Effector memory CD8-positive, alpha-beta T cell (primary cell): ENCODE data around the gene ARHGDIG.
A peak's percentile ranks its signal among the peaks of the same experiment; 100 is the strongest.
"Not testable (repeated sequence)": the region's sequence is repeated elsewhere in the genome, so short reads cannot be mapped to it uniquely, and the experiment has no call there.

Experiments used
- ATAC-seq: fragments of 150-1000 bp; cut with Tn5 transposase; replicated peaks from 2 replicates; pipeline ENCODE4 v1.10.0; 2021; ENCODE audit warnings: mild to moderate bottlenecking, moderate library complexity
- DNase-seq, 3 experiments: peaks; one replicate each; pipeline ENCODE4 v3.0.0; 2021
- H3K27ac Mint-ChIP-seq, 2 donors: one replicate each; pipeline ENCODE4 v1.8.0; 2022; ENCODE audit warnings: mild to moderate bottlenecking in 2 of 2, mixed read lengths in 2 of 2, moderate library complexity in 2 of 2
- H3K27me3 Mint-ChIP-seq, 2 donors: one replicate each; pipeline ENCODE4 v1.8.0; 2022; ENCODE audit warnings: mixed read lengths in 2 of 2
- H3K36me3 Mint-ChIP-seq: one replicate; pipeline ENCODE4 v1.8.0; 2022; ENCODE audit warnings: mild to moderate bottlenecking, moderate library complexity, mixed read lengths; ENCODE audit not compliant: insufficient read depth
- H3K4me1 Mint-ChIP-seq, 2 donors: one replicate each; pipeline ENCODE4 v1.8.0; 2022; ENCODE audit warnings: low read depth in 2 of 2, mixed read lengths in 2 of 2
- H3K4me3 Mint-ChIP-seq, 2 donors: one replicate each; pipeline ENCODE4 v1.8.0; 2022; ENCODE audit warnings: mild to moderate bottlenecking in 2 of 2, mixed read lengths in 2 of 2, moderate library complexity in 2 of 2
- H3K9me3 Mint-ChIP-seq, 2 donors: one replicate each; pipeline ENCODE4 v1.8.0; 2022; ENCODE audit warnings: mixed read lengths in 2 of 2

Gene ARHGDIG

DNA sequence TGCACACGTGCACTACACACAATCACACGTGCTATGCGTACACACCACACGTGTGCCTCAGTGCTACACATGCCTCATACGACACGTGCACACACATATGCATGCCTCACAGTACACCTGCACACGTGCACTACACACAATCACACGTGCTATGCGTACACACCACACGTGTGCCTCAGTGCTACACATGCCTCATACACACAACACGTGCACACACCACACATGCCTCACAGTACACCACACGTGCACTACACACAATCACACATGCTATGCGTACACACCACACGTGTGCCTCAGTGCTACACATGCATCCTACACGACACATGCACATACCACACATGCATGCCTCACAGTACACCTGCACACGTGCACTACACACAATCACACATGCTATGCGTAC, 12.8 kb upstream of the ARHGDIG start:
- H3K4me1 Mint-ChIP-seq, DNase-seq, H3K27me3 Mint-ChIP-seq, H3K4me3 Mint-ChIP-seq, H3K27ac Mint-ChIP-seq, H3K9me3 Mint-ChIP-seq, ATAC-seq: not testable (repeated sequence)
- peaks cover 12% of the 10 kb centered on the region for H3K36me3 Mint-ChIP-seq

DNA sequence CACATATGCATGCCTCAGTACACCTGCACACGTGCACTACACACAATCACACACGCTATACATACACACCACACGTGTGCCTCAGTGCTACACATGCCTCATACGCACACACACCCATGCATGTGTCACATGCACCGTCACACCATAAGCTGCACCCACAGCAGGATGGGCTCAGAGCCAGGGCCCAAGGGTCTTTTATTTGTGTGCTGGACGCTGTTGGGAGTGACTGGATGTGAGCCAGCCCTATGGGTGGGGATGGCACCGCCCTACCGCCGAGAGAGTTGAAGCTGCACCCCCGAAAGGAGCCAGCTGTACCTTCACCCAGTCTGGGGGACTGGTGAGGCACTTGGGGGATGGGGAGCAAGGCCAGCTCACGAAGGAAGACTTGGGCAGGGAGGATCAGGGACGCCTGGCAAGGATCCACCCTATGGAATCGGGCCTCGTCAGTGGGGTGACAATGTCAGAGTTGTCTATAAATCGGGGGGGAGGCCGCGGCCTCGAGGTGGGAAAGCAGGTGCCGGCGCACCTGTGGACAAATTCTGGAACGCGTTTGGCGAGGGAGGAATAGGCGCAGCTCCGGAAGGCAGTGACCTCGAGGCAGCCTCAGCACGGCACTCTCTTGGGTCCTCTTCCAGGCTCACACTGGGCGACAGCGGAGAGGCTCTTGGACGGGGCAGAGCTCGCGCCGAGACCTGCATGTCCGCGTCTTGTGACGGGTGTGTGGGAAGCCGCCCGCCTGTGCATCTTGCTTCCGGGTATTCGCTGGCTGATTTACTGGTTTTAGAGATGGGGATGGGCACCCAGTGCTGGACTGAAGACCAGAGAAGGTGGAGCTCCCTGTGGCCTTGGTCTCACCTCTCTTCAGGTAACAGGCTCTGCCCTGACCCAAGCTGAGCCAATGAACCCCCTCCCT, 12.0 kb upstream of the ARHGDIG start:
- Mint-ChIP-seq H3K27me3 (no peaks in the 10 kb centered on the region), H3K9me3 (no peaks in the 10 kb centered on the region), H3K27ac (no peak overlapping the region), H3K4me3 (no peak overlapping the region), H3K36me3 (peaks cover 8% of the 10 kb centered on the region), H3K4me1 (peaks cover 0 to 4% of the 10 kb centered on the region in 2 donors)
- DNase-seq (no peak), ATAC-seq (no peak)

- ATAC-seq (no peak), DNase-seq (no peak)
- no peak overlapping the region for H3K4me3 Mint-ChIP-seq
- H3K9me3 Mint-ChIP-seq = no peaks in the 10 kb centered on the region
- H3K4me1 Mint-ChIP-seq = peaks cover 0 to 4% of the 10 kb centered on the region in 2 donors
- no peak overlapping the region for H3K27ac Mint-ChIP-seq
- no peaks in the 10 kb centered on the region for H3K27me3 Mint-ChIP-seq
- H3K36me3 Mint-ChIP-seq = peaks cover 5% of the 10 kb centered on the region
Measured at GRCh38 chr16:269061-269796, 11.2 kb upstream of the ARHGDIG start.

DNA sequence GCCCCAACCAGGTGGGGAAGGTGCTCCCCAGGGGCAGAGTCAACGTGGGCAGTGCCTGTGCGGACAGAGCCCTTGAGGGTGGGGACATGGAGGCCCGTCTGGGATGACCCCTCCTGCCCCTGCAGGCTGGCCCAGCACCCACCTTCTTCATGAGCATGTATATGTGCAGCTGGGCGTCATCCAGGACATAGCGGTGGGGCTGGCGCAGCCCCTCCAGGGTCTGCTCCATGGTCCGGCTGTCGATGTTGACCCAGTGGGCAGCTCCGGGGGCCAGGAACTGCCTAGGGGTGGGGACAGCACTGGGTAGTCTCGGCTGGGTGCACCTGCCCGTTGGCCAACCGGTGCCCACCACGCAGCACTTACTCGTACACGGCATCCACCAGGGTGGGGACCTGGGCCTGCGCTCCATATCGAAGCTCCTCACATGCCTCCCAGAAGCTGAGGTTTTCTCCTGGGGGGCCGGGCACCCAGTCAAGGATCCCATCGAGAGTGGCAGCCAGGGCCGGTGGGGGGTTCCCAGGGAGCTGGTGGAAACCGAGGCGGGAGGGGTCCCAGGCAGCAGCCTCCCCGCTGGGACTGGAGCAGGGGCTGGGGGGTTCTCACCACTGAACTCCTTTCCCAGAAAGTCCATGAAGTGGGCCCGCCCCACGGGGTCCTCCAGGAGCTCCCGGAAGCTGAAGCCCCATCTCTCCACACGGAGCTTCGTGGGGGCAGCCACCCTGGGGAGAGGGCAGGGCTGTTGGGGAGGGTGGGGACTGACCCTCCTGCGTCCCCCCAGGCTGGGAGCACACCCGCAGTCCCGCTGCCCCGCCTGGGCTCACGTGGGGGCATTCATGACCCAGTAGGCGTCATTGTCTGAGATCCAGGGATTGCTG, 9.8 kb upstream of the ARHGDIG start:
- Mint-ChIP-seq H3K4me1 (peaks cover 0 to 4% of the 10 kb centered on the region in 2 donors), H3K36me3 (peaks cover 2% of the 10 kb centered on the region), H3K4me3 (no peak overlapping the region), H3K9me3 (no peaks in the 10 kb centered on the region), H3K27me3 (no peaks in the 10 kb centered on the region), H3K27ac (no peak overlapping the region)
- DNase-seq (no peak), ATAC-seq (no peak)

GRCh38 chr16:272633-273546, 7.5 kb upstream of the ARHGDIG start:
- Mint-ChIP-seq H3K9me3 (no peaks in the 10 kb centered on the region), H3K4me1 (peaks cover 0 to 3% of the 10 kb centered on the region in 2 donors), H3K36me3 (no peaks in the 10 kb centered on the region), H3K27ac (no peak overlapping the region), H3K27me3 (peaks cover 6 to 15% of the 10 kb centered on the region in 2 donors), H3K4me3 (no peak overlapping the region)
- no peak for ATAC-seq
- DNase-seq = no peak

DNA sequence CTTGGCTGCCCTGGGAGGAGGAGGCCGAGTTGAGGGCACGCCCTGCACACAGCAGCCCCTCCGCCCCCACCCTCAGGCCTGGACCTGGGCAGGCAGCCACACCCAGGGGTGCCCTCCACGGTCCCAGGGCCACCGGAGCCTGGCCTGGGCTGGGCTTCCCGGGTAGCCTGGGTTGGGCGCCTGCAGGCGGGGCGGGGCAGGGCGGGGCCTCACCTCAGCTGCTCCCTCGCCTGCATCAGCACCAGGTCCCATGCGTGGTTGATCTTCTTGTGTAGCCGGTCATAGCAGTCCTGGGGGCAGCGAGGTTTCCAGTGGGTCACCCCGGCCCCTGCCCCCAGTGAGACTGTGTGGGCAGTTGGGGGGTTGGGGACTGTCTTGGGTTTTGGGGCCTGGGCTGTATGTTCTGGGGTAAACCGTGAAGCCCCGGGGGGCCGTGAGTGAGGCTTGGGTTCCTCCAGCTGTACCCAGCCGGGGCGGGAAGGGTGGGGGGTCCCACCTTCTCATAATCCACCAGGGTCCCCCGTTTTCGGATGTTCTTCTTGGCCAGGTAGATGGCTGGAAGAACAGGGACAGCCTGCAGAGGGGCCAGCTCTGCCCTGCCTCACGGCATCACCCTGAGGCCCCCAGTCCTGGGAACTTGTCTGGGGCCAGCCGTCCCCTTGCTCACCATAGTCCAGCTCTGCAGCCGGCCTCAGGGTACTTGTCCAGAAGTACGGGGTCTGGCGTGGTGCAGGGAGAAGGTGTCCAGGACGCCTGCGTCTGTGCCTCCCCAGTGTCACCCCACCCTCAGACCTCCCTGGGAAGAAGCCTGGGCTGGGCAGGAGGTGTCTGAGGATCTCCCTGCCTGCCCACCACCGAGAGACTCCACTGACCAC, 6.6 kb upstream of the ARHGDIG start:
- H3K36me3 Mint-ChIP-seq = no peaks in the 10 kb centered on the region
- peaks cover 6 to 20% of the 10 kb centered on the region in 2 donors for H3K27me3 Mint-ChIP-seq
- DNase-seq = no peak
- peaks cover 1 to 3% of the 10 kb centered on the region in 2 donors for H3K4me1 Mint-ChIP-seq
- no peak overlapping the region for H3K27ac Mint-ChIP-seq
- no peak overlapping the region for H3K4me3 Mint-ChIP-seq
- H3K9me3 Mint-ChIP-seq = no peaks in the 10 kb centered on the region
- ATAC-seq = no peak

- ATAC-seq (peak; percentile 35), DNase-seq (no peak)
- Mint-ChIP-seq H3K9me3 (no peaks in the 10 kb centered on the region), H3K36me3 (no peaks in the 10 kb centered on the region), H3K27ac (no peak overlapping the region), H3K4me1 (peaks cover 5 to 7% of the 10 kb centered on the region in 2 donors), H3K4me3 (peak overlapping the region; percentile 45 to 54), H3K27me3 (peaks cover 6 to 29% of the 10 kb centered on the region in 2 donors)
Measured at GRCh38 chr16:275041-275641, 5.2 kb upstream of the ARHGDIG start.

- Mint-ChIP-seq H3K4me1 (peaks cover 5 to 7% of the 10 kb centered on the region in 2 donors), H3K27me3 (peaks cover 6 to 29% of the 10 kb centered on the region in 2 donors), H3K9me3 (no peaks in the 10 kb centered on the region), H3K4me3 (peak within 1 kb of the TSS; percentile 61 to 74), H3K36me3 (no peaks in the 10 kb centered on the region), H3K27ac (no peak within 1 kb of the TSS)
- DNase-seq = no peak
- no peak for ATAC-seq
Measured at GRCh38 chr16:275786-276232, 4.6 kb upstream of the ARHGDIG start, which contains the start of gene RGS11. TSS of gene RGS11 (minus strand) at chr16:275944. CDS start at chr16:275911, 33 bp downstream.

- Mint-ChIP-seq H3K27me3 (peaks cover 6 to 34% of the 10 kb centered on the region in 2 donors), H3K27ac (no peak overlapping the region), H3K36me3 (no peaks in the 10 kb centered on the region), H3K4me3 (peak overlapping the region; percentile 61 to 74), H3K9me3 (no peaks in the 10 kb centered on the region), H3K4me1 (peaks cover 7% of the 10 kb centered on the region in 2 donors)
- no peak for DNase-seq
- no peak for ATAC-seq
Measured at GRCh38 chr16:276426-277077, 3.8 kb upstream of the ARHGDIG start.

GRCh38 chr16:278863-279366, 1.5 kb upstream of the ARHGDIG start:
- Mint-ChIP-seq H3K27me3 (peaks cover 6 to 40% of the 10 kb centered on the region in 2 donors), H3K4me3 (no peak overlapping the region), H3K4me1 (peaks cover 7% of the 10 kb centered on the region in 2 donors), H3K9me3 (no peaks in the 10 kb centered on the region), H3K36me3 (peaks cover 5% of the 10 kb centered on the region), H3K27ac (no peak overlapping the region)
- DNase-seq (peak; percentile 11 to 29 (median 19)), ATAC-seq (peak; percentile 74)

GRCh38 chr16:279531-279930, 860 bp upstream of the ARHGDIG start:
- peaks cover 5% of the 10 kb centered on the region for H3K36me3 Mint-ChIP-seq
- peaks cover 7% of the 10 kb centered on the region in 2 donors for H3K4me1 Mint-ChIP-seq
- peaks cover 6 to 40% of the 10 kb centered on the region in 2 donors for H3K27me3 Mint-ChIP-seq
- no peaks in the 10 kb centered on the region for H3K9me3 Mint-ChIP-seq
- DNase-seq (no peak), ATAC-seq (no peak)
- no peak overlapping the region for H3K27ac Mint-ChIP-seq
- H3K4me3 Mint-ChIP-seq = no peak overlapping the region
